HG02970 (cell line): ENCODE results near the gene RHCE.
"Not testable (repeated sequence)": the region's sequence is repeated elsewhere in the genome, so short reads cannot be mapped to it uniquely, and the experiment has no call there.

ENCODE experiments used
- ATAC-seq: cut with Tn5 transposase; IDR thresholded peaks from one replicate; pipeline ENCODE4 v1.9.1; 2021; ENCODE audit warnings: mild to moderate bottlenecking, moderate library complexity, moderate number of reproducible peaks; ENCODE audit not compliant: unreplicated experiment, low FRiP score

The RHCE gene

DNA sequence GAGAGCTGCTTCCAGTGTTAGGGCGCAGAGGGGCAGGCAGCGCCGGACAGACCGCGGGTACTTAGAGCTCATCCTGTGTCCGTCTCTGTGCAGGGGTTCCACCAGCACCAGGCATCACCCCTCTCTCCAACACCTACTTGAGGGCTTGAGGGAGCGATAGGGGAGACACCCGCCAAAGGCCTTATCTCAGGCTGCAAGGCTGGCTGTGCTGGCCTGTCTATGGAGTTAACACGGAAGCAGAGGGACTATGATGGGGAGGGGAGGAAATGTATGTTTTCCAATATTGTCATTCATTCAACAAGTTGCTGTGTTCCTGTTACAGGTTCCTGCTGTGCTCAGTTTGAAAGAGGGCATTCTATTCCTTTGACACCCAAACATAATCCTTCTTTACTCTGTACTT, at the start of gene RHCE:
RHCE (minus strand) TSS at position 111 of the 400 bp plus-strand sequence; CDS start at position 72, 39 bp downstream.
- ATAC-seq: not testable (repeated sequence)

DNA sequence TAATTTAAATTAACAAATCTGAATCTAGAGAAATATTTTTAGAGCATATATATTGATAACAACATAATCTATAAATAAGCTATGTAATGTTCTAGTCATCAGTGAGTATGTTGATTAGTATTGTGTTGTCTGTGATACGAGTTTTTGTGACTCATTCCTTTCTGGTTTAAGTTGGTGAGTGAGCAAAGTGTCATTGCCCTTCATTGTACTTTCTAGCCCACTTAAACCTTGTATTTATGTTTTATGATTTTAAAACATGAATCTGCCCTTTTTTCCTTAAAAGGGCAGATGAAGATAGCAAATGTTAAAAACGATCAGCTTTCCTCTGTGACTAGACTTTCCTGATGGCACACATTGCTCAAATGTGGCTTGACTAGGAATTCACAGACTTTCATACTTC, 48.6 kb upstream of the RHCE start:
- ATAC-seq: no peak

DNA sequence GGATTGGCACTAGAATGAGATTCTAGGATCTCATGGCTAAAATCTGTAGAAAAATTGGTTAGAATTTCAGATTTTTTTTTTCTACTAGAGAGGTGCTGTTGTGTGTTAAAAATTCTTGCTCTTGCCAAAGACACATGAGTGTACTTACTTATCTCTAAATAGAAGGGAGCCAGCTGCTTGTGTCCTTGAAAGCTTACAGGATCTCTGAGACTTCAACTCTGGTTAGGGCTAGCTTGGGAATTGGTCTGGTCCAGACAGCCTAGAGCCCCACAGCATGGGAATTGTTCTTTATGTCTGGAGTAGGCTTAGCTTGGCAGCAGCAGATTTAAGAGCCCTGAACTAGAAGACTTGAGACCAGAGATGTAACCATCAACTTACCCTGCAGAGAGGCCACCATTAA, 47.4 kb upstream of the RHCE start:
- no peak for ATAC-seq

DNA sequence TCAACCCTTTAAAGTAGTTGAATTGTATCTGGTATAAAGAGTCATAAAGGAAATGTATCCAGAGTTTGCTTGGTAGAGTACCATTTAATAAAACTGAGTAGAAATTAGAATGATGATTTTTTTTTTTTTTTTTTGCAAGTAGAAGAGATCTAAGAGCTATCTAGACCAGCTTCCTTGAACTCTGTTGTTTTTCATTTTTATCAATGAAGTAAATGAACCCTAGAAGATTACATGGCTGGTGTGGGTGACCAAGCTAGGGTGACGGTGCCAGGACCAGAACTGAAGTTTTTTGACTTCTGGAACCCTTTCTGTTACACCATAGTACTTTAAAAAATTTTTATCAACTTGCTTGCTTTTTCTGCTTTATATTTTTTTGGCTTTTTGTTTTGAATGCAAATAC, 47.0 kb upstream of the RHCE start:
- ATAC-seq: no peak

DNA sequence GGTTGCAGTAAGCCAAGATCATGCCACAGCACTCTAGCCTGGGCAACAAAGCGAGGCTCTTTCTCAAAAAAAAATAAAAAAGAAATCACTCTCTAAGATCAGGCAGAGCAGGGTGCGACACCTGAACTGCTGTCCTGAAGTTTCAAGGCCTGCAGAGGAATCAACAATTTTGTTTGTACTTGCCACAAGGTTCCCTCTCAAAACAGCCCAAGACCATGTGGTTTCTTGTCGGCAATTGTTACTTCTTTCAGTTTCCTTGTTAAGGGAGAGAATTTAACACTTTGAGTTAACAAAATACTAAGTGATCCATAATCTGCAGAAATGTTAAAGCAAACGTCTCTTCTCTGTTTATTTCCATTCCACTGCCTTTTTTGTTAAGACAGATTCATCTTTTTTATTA, 46.6 kb upstream of the RHCE start:
- ATAC-seq: no peak

DNA sequence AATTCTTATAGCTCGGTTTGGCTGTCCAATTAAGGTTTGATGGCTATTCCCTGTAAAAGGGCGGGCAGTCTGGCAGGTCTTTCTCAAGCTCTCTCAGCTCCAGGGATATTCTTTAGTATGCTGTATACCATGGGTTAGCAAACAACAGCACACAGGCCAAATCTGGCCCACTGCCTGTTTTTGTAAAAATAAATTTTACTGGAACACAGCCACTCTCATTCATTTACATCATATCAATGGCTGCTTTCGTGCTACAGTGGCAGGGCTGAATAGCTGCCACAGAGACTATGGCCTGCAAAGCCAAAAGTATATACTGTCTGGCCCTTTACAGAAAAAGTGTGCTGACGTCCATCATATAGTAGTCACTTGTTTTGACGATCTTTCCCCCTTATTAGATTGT, 42.1 kb upstream of the RHCE start:
- ATAC-seq: no peak

DNA sequence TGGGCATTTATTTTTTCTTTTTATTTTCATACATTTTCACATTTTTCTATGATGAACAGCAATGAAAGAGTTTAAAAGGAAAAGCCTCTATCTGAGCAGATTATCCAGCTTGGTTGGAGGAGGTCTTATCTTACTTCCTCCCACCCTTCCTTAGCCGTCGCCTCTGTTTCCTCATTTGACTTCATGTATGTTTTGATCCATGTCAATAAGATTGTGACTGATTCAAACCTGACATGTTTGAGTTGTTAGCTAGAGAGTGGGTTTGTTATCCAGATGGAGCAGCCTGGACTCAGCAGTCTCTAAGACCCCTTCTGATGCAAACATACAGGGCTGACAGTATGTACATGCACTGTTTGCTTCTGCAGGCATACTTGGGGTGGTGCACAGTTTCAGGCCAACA, 41.2 kb upstream of the RHCE start:
- no peak for ATAC-seq

DNA sequence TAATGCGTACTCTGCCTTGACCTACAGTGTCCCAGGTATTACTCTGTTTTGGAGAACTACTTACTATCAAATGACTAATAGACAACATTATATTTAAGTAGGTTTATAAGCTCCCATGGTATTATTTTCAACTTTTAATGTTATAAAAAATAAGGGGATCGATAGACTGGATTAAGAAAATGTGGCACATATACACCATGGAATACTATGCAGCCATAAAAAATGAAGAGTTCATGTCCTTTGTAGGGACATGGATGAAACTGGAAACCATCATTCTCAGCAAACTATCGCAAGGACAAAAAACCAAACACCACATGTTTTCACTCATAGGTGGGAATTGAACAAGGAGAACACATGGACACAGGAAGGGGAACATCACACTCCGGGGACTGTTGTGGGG, 40.2 kb upstream of the RHCE start:
- ATAC-seq: not testable (repeated sequence)

DNA sequence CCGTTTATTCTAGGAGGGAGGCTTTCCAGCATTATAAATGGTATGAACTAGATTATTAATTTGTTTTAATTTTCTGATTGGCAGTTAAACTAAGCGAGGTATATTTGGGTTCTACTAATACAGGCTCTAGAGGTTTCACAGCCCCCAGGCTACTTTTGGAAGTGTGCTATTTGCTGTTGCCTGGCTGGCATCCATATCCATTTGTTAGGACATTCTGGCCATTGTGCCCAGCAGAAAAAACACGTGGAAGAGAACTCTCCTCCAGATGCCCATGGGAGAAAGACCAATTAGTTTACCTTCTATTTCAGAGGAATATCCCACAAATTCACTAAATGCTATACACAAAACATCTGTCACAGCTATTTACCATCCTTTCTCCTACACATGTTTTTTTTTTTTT, 39.4 kb upstream of the RHCE start:
- no peak for ATAC-seq

DNA sequence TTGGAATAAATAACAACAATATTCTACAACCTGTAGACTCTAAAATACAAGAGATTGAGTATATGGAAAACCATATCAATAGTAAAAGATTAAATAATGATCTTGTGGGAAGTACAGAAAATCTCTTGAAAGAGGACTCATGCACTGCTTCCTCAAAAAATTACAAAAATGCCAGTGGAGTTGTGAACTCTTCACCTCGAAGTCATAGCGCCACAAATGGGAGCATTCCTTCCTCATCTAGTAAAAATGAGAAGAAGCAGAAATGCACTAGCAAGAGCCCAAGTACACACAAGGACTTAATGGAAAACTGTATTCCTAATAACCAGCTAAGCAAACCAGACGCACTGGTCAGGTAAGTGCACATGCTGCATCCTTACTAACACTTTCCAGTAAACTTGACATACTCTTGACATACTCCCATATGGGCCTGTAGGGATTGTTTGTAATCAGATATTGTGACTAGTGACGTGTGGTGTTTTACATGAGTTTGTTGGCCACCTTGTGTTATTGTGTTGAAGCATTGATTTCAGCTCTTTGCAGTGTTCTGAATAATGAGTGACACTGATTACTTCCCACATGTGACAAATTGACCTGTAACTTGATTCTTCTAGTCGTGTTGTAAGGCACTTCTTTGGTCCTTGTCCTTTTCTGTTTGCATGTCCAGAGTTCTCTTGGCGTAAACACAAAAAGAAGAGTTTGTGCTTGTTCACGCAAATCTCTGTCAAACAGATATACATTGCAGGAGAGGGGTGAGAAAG, 38.1 kb upstream of the RHCE start:
- ATAC-seq: no peak

DNA sequence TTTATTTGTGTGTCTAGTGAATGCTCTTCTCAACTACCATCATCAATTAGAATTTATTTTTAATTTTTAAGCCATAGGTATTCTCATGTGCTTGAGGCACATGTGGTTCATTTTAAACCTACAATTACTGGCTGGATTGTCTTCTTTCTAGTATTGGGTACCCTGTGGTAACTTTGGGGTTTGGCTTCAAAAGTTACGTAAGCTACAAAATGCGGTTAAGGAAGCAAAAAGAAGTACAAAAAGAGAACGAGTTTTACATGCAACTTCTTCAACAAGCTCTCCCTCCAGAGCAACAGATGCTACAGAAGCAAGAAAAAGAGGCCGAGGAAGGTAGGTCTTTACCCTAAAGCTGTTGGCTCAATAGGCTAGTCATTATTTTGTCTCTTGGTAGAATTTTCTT, 35.9 kb upstream of the RHCE start:
- no peak for ATAC-seq

DNA sequence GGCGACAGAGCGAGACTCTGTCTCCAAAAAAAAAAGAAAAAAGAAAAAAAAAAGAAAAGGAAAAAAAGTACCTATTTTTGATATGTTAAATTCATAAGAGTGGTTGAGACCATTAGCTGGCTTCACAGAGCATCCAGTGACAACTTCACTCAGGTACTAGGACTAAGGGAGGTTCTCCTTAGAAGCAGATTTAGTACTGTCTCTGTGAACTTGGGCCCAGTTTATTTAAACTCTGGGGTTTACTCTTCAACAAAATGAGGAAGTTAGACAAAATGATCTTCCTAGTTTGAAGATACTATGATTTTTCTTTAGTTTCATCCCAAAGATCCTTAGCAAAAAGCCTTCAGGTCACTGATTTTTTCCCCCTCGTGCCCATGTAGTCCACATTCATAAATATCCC, 31.3 kb upstream of the RHCE start:
- ATAC-seq: no peak

DNA sequence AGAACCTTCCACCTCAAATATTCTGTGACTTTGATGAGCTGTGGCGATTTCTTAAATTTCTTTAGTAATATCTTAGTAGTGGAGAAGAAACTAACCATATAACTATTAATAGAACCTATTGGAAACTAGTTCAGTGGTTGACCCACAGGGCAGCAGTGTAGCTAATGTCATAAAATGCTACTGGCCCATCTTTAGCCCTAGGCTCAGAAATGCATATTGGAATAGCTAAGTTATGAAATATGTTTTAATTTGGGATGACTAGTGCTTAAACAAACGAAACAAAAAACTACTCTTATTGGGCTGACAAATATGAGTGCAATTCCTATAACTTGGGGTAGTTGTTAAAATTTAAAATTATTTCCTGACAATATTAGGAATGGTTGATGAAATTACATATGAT, 30.3 kb upstream of the RHCE start:
- ATAC-seq: no peak

DNA sequence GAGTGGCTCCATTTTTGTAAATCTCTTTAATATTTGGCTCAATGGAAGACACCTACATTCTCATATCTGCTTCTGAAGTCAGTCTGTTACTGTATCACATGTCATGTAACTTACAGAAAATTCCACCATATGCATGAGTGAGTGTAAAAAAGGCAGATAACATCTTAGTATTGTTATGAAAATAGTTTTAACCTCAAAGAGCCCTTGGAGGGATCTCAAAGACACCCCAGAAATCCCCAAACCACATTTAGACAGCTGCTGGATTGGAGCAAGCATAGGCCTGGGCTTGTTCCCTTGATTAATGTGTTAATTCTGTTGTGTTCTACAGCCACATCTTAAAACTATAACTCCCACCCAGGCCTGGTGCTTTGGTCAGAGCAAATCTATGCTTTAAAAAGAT, 26.9 kb upstream of the RHCE start:
- no peak for ATAC-seq

DNA sequence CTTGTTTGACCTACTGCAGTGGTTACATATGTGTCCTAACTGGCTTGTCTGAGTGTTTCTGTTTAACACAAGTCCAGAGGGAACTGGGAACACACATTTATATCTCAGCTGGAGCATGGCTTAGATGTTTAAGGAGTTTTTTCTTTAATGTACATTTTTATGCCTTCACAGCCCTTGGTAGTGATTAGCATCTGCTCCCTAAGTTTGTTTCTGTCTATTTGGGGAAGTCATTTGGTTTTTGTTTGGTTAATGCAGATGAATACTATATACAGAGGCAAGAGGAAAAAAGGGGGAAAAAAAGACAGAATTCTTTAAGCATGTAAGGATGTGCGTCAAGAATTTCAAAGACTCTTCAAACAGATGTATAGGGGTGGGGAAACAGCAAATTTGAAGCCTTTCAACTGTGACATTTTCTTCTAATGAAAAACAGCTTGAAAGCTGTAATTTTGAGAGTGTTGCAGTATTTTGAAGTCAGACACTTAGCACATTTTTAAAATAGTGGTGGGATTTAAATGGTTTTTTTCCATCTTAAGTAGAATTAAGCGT, 25.4 kb upstream of the RHCE start:
- no peak for ATAC-seq

DNA sequence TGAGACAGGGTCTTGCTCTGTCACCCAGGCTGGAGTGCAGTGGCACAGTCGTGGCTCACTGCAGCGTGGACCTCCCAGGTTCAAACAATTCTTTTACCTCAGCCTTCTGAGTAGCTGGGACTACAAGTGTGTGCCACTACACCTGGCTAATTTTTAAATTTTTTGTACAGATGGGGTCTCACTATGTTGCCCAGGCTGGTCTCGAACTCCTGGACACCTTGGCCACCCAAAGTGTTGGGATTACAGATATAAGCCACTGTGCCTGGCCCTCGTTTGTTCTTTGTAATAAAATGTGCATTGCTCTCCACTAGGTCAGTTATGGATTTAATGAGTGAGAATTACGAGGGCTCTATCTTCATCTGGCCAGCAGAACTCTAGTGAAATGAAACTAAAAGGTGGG, 24.0 kb upstream of the RHCE start:
- not testable (repeated sequence) for ATAC-seq

DNA sequence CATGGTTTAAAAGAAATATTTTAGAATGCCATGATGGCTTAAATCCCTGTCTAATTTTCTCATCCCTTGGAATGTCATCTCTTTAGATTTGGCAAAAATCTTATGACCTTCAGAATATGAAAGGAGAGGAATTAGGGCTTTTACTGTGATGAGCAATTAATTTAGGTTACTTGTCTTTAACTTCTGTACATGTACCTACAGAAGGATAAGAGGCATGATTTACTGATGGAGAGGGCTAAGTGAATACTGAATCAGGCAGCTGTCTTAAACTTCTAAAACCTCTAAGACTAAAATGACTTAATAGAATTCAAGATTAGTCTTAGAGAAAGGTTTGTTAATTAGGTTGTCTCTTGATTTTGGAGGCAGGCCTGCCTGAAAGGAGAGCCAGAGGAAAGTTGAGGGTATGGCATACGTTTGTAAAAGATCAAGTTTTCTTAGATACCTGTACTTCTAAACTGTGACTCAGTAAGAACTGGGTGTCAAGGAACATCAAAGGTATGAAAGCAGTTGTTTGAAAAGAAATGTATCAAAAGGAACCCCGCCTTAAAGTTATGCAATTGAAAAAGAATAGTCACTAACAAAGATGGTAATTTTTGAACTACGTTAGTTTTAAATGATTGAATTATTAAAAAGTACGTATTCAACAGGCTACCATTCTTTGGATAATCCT, 22.5 kb upstream of the RHCE start:
- no peak for ATAC-seq

DNA sequence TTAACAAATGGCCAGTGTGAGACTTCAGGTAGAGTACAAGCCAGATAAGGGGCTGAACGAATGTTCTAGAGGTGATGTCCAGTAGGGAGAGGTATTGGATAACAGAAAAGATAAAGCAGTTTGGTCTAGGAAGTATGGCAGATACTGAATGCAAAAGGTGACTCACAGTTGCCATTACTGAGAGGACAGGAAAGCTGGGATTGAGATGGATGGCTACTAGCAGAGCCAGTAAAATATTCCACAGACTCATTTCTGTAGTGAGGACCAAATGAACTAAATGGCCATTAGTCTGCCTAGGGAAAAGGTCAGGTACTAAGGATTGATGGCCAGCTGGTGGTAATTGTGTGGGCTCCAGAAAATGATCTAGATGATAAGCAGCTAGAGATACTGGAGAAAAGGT, 21.6 kb upstream of the RHCE start:
- no peak for ATAC-seq

DNA sequence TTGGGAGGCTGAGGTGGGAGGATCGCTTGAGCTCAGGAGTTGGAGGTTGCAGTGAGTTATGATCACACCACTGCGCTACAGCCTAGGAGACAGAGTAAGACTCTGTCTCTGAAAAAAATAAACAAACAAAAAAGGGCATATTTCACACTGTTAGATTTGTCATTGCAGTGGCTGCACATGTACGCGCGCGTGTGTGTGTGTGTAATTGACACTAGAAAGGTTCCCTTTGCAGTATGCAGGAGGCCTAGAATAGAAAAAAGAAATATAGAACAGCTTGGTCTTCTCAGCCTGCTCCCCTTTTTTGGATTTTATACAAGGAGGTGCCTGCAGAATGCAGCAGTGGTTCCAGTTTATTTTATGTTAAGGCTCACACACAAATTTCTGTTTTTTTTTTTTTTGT, 18.7 kb upstream of the RHCE start:
- no peak for ATAC-seq

DNA sequence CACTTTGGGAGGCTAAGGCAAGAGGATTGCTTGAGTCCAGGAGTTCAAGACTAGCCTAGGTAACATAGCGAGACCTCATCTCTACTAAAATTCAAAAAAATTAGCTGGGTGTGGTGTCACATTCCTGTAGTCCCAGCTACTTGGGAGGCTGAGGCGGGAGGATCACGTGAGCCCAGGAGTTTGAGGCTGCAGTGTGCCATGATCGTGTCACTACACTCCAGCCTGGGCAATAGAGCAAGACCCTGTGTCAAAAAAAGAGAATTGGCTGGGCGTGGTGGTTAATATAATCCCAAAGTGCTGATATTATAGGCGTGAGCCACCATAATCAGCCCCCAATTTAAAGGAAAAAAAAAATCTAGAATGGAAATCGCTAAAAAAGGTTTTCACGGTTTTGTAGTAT, 17.0 kb upstream of the RHCE start:
- ATAC-seq: no peak

DNA sequence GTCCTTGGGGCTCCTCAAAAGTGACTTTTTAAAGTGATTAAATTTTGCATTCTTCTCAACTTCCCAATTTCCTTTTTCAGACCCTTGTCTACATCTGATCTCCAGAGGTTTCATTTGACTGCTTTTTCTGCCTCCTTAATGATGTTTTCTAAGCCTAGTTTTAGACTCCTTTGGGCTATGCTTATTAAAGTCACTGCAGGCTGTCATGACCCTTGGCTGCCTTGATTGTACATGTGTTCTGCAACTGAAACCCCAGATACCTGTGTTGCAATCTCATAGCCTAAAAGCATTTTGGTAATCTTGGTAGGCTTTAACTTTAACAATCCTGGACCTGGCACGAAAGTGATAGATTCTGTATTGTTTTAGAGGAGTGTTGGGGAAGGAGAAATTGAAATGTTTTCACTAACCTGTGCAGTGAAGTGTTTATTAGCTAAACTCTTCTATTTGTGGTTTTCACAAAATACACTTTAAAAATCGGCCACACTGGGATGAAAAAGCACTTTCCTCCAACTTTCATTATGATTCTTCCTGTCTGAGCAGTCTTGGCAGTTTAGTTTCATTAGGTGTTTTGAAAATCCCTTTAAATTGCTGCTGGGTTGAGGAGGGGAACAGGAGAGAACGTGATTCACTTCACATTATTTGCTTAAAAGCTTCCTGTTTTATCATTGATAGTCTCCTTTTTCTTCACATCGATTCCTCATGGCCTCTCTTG, 14.9 kb upstream of the RHCE start:
- ATAC-seq: no peak
